GM12875 (cell line): Measurements from ENCODE around the gene CEP95.

Experiments
- H3K4me3 ChIP-seq: one replicate; pipeline ENCODE4 v1.5.1; 2011; ENCODE audit warnings: low read depth, low read length, control low read depth
- TF ChIP-seq, protein P1 (sequence below): IDR thresholded peaks from 2 replicates; pipeline ENCODE4 v1.5.1; 2011; ENCODE audit warnings: low read depth, mild to moderate bottlenecking, control low read depth, inconsistent platforms, low read length, moderate library complexity, borderline replicate concordance; ENCODE audit not compliant: insufficient read depth

The CEP95 gene

DNA sequence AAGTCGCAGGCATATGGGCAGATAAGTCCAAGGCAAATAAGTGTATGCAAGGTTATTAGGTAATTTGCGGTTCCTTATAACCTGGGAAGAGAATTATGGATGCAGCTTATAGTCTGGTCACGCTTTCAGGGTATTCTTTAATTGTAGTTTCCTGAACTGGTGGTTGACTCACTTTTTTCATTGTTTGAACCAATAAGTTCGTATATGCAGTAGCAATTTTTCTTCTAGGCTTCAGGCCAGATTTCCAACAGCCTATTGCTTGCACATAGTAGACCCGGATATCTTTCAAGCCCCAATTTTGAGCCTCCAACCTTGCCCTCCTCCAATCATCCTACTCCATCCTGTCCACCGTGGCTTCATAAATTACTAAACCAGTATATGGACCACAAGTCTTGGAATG, 12.8 kb downstream of the CEP95 start:
- no peak overlapping the region for H3K4me3 ChIP-seq
- TF ChIP-seq, protein P1, sequence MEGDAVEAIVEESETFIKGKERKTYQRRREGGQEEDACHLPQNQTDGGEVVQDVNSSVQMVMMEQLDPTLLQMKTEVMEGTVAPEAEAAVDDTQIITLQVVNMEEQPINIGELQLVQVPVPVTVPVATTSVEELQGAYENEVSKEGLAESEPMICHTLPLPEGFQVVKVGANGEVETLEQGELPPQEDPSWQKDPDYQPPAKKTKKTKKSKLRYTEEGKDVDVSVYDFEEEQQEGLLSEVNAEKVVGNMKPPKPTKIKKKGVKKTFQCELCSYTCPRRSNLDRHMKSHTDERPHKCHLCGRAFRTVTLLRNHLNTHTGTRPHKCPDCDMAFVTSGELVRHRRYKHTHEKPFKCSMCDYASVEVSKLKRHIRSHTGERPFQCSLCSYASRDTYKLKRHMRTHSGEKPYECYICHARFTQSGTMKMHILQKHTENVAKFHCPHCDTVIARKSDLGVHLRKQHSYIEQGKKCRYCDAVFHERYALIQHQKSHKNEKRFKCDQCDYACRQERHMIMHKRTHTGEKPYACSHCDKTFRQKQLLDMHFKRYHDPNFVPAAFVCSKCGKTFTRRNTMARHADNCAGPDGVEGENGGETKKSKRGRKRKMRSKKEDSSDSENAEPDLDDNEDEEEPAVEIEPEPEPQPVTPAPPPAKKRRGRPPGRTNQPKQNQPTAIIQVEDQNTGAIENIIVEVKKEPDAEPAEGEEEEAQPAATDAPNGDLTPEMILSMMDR = no peak

DNA sequence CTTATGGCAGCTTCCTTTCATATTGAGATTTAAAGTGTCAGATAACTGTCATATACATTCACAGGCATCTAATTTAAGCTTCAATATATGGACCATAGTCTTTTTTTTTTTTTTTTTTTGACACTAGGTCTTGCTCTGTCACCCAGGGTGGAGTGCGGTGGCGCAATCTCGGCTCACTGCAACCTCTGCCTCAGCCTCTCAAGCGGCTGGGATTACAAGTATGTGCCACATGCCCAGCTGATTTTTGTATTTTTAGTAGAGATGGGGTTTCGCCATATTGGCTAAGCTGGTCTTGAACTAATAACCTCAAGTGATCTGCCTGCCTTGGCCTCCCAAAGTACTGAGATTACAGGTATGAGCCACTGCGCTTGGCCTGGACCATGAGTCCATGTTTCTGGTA, 13.6 kb downstream of the CEP95 start:
- TF ChIP-seq, protein P1 = no peak
- H3K4me3 ChIP-seq = no peak overlapping the region

DNA sequence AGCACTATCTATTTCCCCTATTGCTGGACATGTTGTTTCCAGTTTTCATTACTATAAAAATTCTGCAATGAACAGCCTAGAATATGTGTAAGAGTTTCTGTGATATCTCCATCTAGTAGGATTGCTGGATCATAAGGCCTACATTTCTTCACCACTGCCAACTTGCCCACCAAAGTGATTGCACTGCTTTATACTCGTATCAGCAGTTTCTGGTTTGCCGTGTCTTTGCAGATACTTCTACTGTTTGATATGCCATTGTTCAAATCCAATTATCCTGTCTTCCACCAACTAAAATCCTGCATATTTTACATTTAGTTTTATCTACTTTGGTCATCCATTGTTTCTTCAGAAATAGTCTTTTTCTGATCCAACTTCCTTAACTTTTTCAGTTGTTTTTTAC, 21.1 kb downstream of the CEP95 start:
- H3K4me3 ChIP-seq = no peak overlapping the region
- TF ChIP-seq, protein P1 = no peak

DNA sequence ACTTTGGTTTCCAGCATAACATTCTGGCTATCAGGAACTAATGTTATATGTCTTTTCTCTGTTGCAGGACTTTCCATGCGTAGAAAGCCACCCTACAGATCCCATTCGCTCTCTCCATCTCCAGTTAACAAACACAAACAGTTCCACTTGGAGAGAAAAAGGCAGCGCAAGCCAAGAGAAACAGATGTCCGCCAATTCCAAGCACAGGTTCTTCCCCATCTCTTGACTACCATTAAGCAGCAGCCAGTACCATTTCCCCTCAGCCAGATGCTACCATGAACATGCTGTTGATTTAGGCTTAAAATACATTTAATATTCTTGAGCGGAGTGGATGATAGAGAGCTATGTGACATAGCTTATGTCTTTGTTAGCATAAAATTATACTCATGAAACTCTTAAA, 22.4 kb downstream of the CEP95 start:
- H3K4me3 ChIP-seq = no peak overlapping the region
- TF ChIP-seq, protein P1 = no peak

DNA sequence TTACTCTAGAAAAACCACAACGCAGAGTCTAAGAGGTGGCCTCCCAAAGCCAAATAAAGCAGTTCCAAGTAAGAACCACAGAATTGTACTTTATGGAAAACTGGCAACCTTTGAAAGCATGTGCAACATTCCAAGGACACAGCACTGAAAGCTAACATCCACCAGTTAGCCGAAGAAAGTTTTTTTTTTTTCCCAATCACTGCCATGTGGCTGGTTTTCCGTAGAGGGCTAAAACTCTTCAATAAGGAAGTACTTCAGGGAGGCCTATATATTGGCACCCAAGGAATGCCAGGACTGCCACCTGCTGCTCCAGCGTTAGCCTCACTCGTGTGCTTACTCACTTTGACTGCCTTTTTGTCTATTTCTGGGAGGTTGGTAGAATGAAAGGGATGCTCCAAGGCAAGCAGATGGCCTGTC, 25.2 kb downstream of the CEP95 start:
- TF ChIP-seq, protein P1 = no peak
- H3K4me3 ChIP-seq = no peak overlapping the region

DNA sequence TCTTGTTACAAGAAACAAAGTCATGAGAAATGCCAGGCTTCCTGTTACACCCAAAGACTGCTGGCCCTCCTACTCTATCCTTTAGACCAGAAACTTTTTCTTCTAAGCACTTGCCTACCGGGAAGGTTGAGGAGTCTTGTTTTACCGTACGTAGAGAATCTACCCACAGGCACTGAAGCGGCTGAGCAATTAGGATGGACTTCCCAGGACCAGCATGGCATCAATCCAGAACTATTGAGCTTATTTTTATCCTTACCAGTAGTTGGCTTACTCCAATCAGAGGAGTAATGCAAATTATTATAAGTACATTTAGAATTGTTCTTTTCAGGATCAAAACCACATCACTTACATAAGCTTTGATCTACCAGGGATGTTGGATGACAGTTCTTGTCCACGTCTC, 25.6 kb downstream of the CEP95 start:
- H3K4me3 ChIP-seq = no peak overlapping the region

DNA sequence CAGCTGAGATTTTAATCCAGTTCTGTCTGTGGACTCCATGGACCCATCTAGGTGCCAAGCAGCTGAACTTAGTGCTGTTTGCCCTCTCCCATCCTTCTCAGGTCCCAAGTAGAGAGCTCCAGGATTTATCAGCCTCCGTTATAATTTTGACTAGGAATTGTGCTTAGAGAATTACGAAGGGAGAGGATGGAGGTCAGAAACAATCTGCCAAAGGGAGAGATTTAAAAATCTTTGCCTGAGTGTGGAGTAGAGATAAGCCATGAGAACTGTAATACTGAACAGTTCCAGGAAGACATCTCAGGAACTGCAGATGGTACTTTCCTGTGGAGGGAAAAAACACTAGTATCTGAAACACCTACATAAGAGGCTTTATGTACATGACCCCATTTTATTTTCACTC, 27.0 kb downstream of the CEP95 start:
- TF ChIP-seq, protein P1 = no peak

More for the DNA sequence above, 25.6 kb downstream of the CEP95 start:
- TF ChIP-seq, protein P1 = no peak

More for the DNA sequence above, 27.0 kb downstream of the CEP95 start:
- no peak overlapping the region for H3K4me3 ChIP-seq
